Smooth muscle cell of the brain vasculature (primary cell): ENCODE results near the gene FUT6.

Experiments
- DNase-seq: peaks from one replicate; pipeline ENCODE4 v3.0.0-alpha.2; 2012; ENCODE audit warnings: low read depth, low spot score

FUT6 gene

GRCh38 chr19:5827891-5828660 lies 11.4 kb downstream of the FUT6 start:
- DNase-seq = peak; percentile 84

DNA sequence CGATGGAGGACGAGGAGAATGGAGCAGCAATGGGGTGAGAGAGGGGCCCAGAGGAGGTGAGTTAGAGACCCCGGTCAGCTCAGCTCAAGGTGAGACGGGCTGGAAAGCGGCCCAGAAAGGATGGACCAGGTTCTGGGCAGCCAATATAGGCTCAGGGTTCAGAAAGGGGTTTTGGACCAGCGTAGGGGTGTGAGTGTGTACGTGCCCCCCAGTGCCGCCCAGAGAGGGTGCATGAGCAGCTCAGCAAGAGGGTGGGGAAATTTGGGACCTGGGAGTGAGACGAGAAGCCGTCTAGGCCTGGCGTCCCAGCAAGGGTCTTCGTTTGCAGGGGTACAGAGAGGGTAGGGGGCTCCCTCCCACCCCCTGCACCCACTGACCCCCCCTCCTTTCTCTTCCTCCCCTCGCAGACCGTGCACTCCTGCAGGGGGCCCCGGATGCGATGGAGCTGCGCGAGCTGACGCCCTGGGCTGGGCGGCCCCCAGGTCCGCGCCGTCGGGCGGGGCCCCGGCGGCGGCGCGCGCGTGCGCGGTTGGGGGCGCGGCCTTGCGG lies 12.1 kb downstream of the FUT6 start:
- DNase-seq = no peak

GRCh38 chr19:5826531-5827341 lies 12.8 kb downstream of the FUT6 start:
- DNase-seq = no peak

- DNase-seq = no peak
These were observed 14.3 kb downstream of the FUT6 start for GRCh38 chr19:5825178-5825577.

- DNase-seq = no peak
These were observed 14.8 kb downstream of the FUT6 start for GRCh38 chr19:5824751-5825150.

- DNase-seq = no peak
These were observed 15.8 kb downstream of the FUT6 start for GRCh38 chr19:5823579-5824281.

DNA sequence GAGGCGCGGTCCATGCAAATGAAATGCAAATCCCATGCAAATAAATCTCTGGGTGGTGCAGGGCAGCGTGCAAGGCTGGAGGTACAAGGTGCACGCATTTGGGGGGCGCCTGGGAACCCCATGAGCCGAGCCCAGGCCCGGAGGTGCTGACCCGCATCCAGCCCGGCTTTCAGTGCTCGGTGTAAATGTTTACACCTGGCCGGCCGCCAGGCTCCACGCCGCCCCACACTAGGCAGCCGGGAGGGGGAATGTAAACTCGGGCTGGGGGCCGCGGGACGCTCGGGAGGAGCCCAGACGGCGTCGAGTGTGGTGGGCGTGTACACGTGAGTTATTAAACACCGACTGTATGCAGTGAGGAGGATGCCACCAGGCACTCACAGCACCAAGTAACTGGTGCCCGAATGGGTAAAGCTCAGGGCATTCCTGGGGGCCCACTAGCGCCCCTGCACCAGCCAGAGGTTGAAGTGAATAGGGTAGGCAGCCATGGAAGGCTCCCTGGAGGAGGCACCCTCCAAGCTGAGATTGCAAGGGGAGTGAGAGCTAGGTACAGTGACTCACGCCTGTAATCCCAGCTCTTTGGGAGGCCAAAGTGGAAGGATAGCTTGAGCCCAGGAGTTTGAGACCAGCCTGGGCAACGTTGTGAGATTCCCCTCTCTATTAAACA lies 17.2 kb downstream of the FUT6 start:
- DNase-seq = no peak

- DNase-seq = no peak
These were observed 17.9 kb downstream of the FUT6 start for GRCh38 chr19:5821521-5822180.

- DNase-seq = no peak
These were observed 18.7 kb downstream of the FUT6 start for GRCh38 chr19:5820785-5821184.

GRCh38 chr19:5818594-5818993 lies 20.9 kb downstream of the FUT6 start:
- no peak for DNase-seq

GRCh38 chr19:5817218-5817617 lies 22.3 kb downstream of the FUT6 start:
- no peak for DNase-seq

GRCh38 chr19:5814852-5815246 lies 24.7 kb downstream of the FUT6 start:
- no peak for DNase-seq

GRCh38 chr19:5814123-5814851 lies 25.2 kb downstream of the FUT6 start:
- no peak for DNase-seq

GRCh38 chr19:5811117-5811516 lies 28.4 kb downstream of the FUT6 start:
- no peak for DNase-seq

- no peak for DNase-seq
These were observed 30.0 kb downstream of the FUT6 start for GRCh38 chr19:5809469-5809868.

GRCh38 chr19:5809053-5809452 lies 30.4 kb downstream of the FUT6 start:
- no peak for DNase-seq

GRCh38 chr19:5808120-5808816 lies 31.2 kb downstream of the FUT6 start:
- no peak for DNase-seq

DNA sequence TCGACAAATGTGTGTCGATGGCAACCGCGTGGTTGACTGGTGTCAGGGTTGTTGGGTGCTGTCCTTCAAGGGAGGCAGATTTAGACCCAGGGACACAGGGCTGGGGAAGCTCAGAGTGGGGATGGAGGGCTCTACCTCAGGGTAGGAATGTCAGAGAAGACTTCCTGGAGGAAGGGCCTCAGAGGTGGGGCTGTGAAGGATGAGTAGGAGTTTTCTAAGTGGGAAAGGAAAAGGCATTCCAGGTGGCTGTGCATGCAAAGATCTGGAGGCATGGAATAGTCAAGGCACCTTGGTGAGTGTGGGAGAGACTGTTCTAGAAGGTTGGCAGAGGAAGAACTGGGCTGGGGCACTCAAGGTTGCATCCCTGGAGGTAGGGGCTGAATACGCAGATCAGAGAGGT lies 32.6 kb downstream of the FUT6 start:
- DNase-seq = no peak

- no peak for DNase-seq
These were observed 33.4 kb downstream of the FUT6 start for GRCh38 chr19:5806133-5806489.
